HG03108 (cell line): ENCODE measurements around the gene PGAP1.
A peak's percentile ranks its signal among the peaks of the same experiment; 100 is the strongest.
"Not testable (repeated sequence)": the region's sequence is repeated elsewhere in the genome, so short reads cannot be mapped to it uniquely, and the experiment has no call there.

Experiments
- ATAC-seq: cut with Tn5 transposase; IDR thresholded peaks from one replicate; pipeline ENCODE4 v1.9.1; 2021; ENCODE audit warnings: moderate library complexity; ENCODE audit not compliant: unreplicated experiment

PGAP1 gene

DNA sequence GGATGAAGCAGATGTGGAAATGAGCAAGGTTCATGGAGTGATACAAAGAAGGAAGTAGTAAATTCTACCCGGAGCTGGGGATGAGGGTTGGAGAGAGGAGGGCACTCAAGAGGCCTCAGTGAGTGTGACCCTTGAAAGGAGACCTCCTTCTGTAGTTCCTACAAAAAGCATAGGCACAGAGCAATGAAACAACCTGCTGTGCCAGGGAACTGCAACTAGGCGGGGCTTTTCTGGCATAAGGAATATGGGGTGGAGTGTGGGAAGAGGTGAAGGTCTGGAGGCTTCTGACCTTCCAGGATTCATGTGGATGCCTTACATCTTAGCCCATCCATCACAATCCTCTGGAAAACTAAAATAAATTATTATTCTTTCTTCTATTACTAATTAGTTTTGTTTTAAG is 25.5 kb upstream of the PGAP1 start:
- no peak for ATAC-seq

DNA sequence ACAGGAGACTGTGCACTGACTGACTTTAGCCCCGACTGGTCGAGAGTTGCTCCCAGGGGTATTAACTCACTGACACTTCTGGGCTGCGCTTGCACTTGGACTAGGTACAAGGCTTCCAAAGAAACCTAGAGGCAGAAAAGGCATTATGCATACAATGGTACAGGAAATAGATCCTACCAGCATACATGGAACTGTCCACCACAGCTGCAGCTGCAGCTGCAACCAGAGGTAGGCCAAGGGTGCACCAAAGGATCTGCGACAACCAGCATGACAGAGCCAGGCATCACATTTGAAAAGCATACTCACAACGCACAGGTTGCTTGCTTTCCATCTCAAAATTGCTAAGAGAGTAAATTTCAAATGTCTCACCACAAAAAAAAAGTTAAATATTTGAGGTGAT is 22.6 kb upstream of the PGAP1 start:
- ATAC-seq: no peak

GRCh38 chr2:196944570-196944969 is 18.1 kb upstream of the PGAP1 start:
- ATAC-seq: peak; percentile 85

DNA sequence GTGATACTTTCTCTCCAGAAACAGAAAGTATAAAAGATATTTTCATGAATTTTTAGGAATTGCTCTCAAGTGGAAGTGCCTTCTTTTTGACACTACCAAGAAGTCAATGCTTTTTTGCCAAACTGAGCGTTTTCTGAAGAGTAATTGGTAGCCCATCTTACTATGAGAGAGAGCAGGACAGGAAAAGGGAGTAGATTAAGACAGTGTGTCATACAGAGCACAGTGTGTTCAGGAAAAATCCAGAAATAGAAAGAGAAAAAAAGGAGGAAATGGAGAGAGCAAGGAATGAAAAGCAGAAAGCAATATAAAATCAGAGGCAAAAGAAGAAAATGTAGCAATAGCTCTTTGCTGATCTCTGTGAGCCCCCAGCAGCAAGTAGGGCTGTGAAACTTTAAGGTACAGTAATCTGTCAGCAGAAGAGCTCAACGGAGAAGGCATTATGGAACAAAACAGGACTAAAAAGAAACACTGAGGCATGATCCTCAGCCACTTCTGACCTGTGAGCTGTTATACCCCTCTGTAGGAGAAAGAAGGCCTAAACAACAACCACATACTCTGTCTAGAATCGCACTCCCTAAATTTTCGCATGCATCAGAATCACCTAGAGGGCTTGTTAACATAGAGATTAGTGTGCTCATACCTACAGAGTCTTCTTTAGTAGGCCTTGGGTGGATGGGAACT is 15.0 kb upstream of the PGAP1 start:
- no peak for ATAC-seq

DNA sequence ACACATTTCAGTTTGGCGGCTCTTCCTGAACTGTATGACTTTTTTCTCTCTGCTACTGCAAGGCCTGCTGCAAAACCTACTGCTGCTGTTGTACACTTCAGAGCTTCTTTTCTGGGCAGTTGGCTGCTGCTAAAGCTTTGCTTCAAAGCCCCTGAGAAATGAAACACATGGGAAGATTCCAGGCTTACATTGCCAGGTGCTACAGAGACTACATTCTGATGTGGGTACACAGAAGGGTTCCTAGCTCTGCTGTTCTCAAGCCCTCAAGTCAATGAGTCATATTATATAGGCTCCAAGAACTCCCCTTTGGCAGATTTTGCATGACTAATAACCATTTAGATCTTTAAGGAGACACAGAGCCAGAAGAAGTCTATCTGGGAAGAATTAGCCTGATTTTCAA is 12.9 kb upstream of the PGAP1 start:
- no peak for ATAC-seq

DNA sequence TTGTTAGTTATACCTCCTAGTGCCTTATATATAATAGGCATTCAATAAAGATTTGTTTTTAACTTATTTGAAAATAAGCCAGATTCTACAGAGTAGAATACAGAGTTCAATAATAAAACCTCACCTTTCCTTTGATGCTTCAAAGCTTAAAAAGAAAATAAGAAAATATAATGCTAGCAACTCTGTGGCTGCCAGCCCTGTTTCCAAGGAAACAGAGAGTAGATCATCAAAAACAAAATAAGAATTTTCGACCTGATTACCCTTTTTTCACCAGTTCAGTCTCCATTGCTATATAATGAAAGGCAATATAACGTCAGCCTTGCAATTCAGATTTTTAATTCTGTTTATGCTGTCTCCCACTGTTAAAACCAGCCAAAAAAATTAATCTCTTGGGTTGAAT is 8.9 kb upstream of the PGAP1 start:
- no peak for ATAC-seq

DNA sequence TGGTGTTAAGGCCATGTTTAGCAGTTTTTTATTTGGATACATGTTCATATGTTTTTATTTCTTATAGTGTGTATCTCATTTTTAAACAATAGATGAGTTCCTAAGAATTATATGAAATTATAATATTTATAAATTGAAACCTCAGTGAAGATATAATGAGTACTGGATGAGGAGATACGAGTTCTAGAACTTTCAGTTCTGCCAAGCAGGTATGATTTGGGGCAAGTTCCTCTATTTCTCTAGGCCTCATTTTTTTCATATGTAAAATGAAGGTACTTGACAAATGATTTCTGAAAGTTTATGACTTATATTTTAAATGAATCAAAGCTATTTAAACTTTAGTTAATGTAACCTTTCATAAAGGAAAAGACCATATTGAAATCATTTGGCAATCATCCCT is 8.2 kb upstream of the PGAP1 start:
- ATAC-seq: no peak

GRCh38 chr2:196931555-196931954 is 5.0 kb upstream of the PGAP1 start:
- ATAC-seq: no peak

- ATAC-seq: no peak
Observed at GRCh38 chr2:196927376-196928225, 1.1 kb upstream of the PGAP1 start.

GRCh38 chr2:196925768-196926561 is 542 bp downstream of the PGAP1 start:
- peak; percentile 17 for ATAC-seq

DNA sequence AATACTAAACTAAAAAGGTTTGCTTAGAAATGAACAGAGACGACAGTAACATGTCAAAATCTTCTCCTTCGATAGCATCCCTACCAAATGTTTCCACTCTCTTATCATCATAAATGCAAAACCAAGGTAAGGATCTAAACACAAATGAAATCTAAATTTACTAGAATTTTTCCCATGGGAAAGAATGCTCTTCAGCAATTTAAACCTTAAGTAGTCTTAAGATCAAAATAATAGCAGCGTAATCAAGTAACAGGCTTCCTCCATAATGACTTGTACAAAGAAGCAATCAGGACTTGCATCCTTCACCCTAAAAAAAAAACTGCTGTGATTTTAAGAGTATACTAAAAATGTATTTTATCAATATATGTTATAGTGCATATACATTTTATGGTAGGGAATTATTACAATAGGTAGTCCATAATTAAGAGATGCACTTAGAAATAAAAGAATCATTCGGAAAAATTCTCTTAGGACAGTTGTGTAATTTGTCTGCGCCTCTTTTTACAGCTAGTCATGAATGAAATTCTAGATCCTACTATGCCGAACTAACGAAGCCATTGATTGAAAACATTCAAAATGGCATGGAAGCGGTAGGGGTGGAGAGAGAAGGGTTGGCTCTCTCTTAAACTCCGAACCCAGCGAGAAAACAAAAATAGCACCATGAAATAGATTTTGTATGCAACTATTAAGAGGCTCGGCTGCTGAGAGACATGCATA is 1.3 kb downstream of the PGAP1 start:
- ATAC-seq: no peak

- no peak for ATAC-seq
Observed at GRCh38 chr2:196924051-196924450, 2.5 kb downstream of the PGAP1 start.

DNA sequence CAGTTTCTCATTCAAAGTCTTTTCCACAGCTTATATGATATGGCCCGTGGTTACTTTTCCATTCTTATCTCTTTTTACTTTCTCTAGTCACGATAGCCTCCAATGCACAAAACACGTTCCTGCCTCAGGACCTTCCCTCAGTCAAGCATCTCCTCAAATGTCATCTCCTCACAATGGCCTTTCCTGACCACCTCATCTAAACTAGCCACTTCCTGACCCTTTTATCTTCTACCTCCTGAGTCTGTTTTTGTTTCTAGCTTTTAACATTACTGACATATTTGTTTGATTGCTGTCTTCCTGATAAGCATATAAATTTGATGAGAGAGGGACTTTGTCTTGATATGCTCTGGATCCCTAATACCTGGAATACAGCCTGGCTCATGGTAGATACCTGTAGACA is 7.6 kb downstream of the PGAP1 start:
- no peak for ATAC-seq

DNA sequence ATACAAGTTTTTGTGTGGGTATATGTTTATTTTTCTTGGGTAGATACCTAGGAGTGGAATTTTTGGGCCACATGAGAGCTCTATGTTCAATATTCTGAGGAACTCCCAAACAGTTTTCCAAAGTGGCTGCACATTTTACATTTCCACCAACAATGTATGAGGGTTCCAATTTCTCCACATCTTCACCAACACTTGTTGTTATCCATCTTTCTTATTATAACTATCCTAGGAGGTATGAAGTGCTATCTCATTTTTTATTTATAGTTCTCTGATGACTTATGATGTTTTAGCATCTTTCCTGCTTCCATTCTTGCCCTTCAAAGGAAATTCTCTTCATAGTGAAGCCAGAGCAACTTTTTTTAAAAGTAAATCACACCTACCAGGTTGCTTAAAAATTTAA is 8.7 kb downstream of the PGAP1 start:
- no peak for ATAC-seq

DNA sequence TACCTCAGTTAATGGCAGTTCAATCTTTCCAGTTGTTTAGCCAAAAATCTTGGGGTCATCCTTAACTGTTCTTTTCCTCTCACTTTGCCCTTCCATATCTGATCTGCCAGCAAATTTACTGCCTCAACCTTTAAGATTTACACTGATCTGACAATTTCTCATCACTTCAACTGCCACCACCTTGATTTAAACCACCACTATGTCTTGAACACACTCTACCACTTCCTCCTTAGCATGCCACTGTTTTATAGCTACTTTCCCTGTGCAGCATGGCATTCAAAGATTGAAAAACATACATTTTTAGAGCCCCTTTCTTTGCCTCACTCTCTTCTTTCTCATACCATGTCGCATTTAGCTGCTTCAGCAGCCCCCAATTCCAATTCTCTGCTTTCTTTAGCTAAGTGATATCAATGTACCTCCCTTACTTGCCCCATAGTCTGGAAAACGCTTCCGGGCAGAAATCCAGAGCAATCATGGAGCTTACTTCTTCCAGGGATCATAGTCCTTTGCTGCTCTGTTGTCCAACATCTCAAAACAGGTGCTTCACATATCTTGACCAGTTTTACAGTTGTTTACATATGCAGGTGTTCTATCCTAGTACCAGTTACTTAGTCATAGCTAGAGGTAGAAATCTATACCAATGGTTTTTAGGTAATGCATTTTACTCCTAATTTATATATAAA is 10.9 kb downstream of the PGAP1 start:
- ATAC-seq: peak; percentile 32

- ATAC-seq: peak; percentile 85
Observed at GRCh38 chr2:196914867-196915460, 11.5 kb downstream of the PGAP1 start.

DNA sequence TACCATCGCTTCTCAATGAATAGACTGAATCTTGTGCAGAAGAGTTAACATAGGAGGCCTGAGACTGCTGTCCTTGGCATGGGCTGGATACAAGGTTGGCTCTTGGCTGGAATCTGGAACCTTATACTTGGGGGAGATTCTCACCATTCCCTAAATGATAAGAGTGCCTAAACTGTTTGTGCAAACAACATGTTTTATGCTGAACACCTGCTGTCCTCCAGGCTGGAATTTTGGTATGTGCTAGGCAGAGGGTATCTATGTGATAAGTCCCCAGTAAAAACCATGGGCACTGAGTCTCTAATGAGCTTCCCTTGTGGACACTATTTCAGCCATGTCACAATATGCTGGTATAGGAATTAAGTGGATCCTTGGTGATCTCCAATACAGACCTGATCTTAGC is 12.8 kb downstream of the PGAP1 start:
- no peak for ATAC-seq

GRCh38 chr2:196905365-196905764 is 21.1 kb downstream of the PGAP1 start:
- ATAC-seq: not testable (repeated sequence)

GRCh38 chr2:196902828-196903227 is 23.7 kb downstream of the PGAP1 start:
- no peak for ATAC-seq

GRCh38 chr2:196900843-196901242 is 25.7 kb downstream of the PGAP1 start:
- ATAC-seq: no peak
